IPS-NIHi11 (cell line): ENCODE results near the gene CASP5.
A peak's percentile ranks its signal among the peaks of the same experiment; 100 is the strongest.
"Not testable (repeated sequence)": the region's sequence is repeated elsewhere in the genome, so short reads cannot be mapped to it uniquely, and the experiment has no call there.

Experiments used
- DNase-seq: peaks from one replicate; pipeline ENCODE4 v3.0.0; 2012; ENCODE audit warnings: mixed read lengths, low spot score

Gene CASP5

GRCh38 chr11:105023003-105023402, at the start of gene CASP5:
Gene CASP5, minus strand, starts transcription at chr11:105023168. Its CDS starts 32 bp downstream, at chr11:105023136.
- no peak for DNase-seq

DNA sequence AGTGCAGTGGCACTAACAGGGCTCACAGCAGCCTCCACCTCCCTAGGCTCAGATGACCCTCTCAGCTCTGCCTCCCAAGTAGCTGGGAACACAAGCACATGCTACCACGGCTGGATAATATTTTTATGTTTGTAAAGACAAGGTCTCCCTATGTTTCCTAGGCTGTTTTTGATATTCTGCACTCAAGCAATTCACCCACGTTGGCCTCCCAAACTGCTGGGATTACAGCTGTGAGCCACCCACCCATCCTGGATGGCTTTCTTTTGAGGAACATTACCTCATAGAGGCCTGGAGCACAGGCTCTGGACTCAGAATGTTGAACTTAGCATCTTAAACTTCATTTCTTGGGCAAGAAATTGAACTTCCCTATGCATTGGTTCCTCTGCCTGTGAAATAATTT, 49.1 kb upstream of the CASP5 start:
- not testable (repeated sequence) for DNase-seq

DNA sequence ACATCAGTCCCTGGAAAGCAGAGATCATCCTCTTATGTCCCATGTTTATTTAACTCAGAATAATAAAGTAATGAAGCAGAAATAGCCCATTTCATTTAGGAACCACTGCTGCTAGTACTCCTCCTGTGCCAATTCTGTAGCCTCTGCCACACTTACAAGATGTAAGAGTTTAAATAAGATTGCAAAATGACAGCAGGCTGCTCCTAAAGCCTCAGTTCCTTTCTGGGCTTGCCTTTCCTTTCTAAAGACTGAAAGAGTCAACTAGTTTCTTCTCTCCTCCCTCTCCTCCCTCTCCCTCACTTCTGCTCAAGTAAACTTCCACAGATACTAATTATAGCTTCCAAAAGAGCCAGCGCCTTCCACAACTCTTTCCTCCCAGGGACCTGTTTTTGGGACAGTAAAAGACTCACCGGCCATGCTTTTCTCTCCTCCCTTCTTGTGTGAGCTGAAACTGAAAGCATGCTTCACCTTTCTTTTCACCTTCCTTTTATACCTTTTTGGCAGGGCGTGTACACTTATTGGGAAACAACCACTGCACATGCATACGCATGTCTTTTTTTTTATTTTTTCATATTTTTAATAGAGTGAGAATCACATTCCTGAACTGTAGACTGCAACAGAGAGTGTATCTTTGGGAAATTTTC, 48.2 kb upstream of the CASP5 start:
- DNase-seq = no peak

GRCh38 chr11:105070306-105070705, 47.3 kb upstream of the CASP5 start:
- DNase-seq = no peak

- DNase-seq = not testable (repeated sequence)
Observed at GRCh38 chr11:105069749-105070148, 46.8 kb upstream of the CASP5 start.

- DNase-seq = not testable (repeated sequence)
Observed at GRCh38 chr11:105063245-105063941, 40.4 kb upstream of the CASP5 start.

- DNase-seq = no peak
Observed at GRCh38 chr11:105057432-105057831, 34.5 kb upstream of the CASP5 start.

- no peak for DNase-seq
Observed at GRCh38 chr11:105056446-105056845, 33.5 kb upstream of the CASP5 start.

GRCh38 chr11:105054723-105055493, 31.9 kb upstream of the CASP5 start:
- DNase-seq = no peak

DNA sequence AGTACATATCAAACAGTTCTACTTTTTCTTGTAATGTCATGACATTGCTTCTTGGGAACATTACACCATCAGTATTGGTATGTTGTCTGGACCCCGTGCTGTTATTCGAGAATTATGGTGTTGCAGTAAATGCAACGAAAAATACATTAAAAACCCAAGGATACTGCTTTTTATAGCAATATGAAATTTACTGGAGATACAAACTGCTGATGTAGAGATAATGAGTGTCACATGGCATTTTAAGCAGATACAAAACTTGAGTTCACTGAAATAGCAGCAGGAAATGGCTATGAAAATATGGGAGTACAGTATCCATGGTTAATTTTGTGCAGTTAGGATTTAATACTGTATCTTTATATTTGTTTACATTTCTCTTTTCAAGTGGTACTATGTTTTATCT, 29.5 kb upstream of the CASP5 start:
- DNase-seq = no peak

- no peak for DNase-seq
Observed at GRCh38 chr11:105051559-105051958, 28.6 kb upstream of the CASP5 start.

GRCh38 chr11:105049481-105049880, 26.5 kb upstream of the CASP5 start:
- no peak for DNase-seq

DNA sequence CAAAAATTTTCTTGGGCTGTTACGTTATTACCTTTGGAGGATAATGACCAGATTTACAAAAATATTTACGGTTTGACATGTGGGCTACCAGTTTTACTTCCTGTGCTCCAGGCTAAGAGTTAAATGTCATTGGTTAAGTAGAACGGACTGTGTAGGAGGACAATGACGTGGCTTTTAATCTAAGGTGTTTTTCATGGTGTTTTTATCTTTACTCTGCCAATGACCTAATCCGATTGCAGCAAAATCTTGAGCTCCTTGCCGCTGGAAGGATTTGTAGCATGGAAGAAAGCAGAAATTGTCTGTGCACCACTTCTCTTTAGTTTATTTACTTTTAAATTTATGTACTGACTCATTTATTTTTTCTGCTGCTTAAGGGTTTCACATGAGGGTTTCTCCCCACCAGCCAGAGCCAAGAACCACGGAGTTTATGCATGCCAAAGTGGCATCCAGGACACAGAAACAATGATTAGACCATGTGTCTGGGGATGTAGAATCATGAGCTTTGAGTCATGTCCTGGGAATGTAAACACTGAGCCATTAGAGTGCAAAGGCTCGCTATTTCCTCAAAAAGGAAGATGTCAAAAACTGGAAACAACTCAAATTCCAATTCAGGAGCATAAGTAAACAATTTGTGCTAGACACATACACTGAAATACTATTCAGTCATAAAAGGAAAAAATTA, 24.1 kb upstream of the CASP5 start:
- DNase-seq = peak; percentile 9

GRCh38 chr11:105045676-105046296, 22.8 kb upstream of the CASP5 start:
- no peak for DNase-seq

- not testable (repeated sequence) for DNase-seq
Observed at GRCh38 chr11:105044557-105045524, 21.9 kb upstream of the CASP5 start, which contains the start of gene CARD16. Gene CARD16, minus strand, starts transcription at chr11:105045335. Its CDS starts 38 bp downstream, at chr11:105045297.

DNA sequence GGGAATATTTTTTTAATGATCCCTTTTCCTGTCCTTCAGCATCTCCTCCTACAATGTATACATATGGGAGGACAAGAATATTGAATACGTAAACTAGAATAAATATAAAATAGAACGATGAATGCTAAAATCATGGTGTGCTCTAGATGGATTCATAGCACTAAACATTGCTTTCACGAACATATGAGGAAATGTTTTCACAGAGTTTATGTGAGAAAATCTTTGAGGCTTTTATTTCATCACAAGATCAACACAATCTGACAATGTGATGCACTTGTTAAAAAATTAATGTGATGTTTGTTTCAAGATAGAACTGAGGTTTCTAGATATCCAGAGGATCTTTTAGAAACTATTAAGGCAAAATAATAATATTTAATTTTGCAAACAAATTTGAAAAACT, 19.2 kb upstream of the CASP5 start:
- no peak for DNase-seq

DNA sequence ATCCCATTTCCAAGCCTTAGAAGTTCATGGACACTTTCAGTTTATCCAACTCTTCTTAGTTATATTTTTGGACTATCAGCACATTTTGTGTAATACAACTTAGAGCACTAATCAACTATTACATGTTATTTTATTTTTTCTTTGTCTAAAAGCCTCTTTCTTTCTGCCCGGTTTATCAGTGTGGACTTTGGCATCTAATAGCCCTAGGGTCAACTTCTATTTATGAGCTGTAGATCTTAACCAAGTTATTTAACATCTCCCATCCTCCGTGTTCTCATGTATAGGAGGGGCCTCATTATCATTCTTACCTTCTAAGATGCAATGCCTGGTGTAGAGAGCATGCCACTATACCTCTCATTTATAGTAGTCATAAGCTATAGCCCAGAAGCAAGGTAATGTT, 17.7 kb upstream of the CASP5 start:
- DNase-seq = no peak

DNA sequence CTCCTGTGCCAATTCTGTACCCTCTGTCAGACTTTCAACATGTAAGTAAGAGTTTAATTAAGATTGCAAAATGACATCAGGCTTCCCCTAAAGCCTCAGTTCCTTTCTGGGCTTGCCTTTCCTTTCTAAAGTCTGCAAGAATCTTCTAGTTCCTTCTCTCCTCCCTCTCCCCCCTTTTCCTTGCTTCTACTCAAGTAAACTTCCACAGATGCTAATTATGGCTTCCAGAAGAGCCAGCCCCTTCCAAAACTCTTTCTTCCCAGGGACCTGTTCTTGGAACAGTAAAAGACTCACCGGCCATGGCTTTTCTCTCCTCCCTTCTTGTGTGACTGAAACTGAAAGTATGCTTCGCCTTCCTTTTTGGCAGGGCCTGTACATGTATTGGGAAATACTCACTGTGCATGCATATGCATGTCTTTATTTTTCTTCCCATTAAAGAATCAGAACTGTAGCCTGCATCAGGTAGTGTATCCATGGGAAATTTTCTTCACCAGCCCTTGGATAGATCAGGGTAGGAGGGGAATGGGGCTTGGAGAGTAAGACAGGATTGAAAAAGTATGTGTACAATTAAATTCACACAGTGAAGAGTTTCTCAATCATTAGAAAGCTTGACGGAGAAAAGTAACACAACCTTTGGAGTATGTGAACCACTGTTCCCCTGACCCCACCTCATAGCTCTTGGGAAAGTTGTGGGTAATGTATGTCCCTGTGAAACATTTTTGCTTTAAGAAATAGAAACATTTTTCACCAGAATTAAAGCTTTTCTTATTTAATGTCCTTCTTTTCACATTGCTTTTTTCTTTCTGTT, 12.0 kb upstream of the CASP5 start, which contains the start of gene CASP1:
CASP1 (minus strand) TSS at position 332 of the 808 bp plus-strand sequence; CDS start at position 301, 31 bp downstream.
- no peak for DNase-seq

- not testable (repeated sequence) for DNase-seq
Observed at GRCh38 chr11:105034388-105034787, 11.4 kb upstream of the CASP5 start.

- no peak for DNase-seq
Observed at GRCh38 chr11:105033781-105034180, 10.8 kb upstream of the CASP5 start.
